HG02885 (cell line): ENCODE results near the gene FTHL17.

ENCODE experiments used
- ATAC-seq: cut with Tn5 transposase; IDR thresholded peaks from one replicate; pipeline ENCODE4 v1.9.1; 2021; ENCODE audit warnings: mild to moderate bottlenecking; ENCODE audit not compliant: unreplicated experiment, poor library complexity

FTHL17 gene

DNA sequence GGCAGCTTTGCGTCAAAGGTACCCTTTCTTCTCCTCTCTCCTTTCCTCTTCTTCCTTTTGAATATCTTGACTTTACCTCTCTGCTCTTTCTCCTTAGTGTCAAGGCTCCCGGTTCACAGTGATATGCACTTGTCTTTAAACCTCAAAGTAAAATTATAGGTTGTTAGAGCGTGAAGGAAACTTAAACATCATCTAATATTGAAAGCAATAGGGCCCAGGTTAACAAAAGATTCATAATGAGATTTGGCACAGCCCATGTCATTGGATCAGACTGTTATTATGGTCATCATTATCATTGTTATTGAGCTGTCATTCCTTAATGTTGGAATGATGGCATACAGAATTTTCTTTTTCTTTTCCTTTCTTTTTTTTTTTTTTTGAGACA, 32.5 kb downstream of the FTHL17 start:
- ATAC-seq: peak; percentile 16

- ATAC-seq: peak; percentile 71
These were observed 33.1 kb downstream of the FTHL17 start for GRCh38 chrX:31038575-31039326.

DNA sequence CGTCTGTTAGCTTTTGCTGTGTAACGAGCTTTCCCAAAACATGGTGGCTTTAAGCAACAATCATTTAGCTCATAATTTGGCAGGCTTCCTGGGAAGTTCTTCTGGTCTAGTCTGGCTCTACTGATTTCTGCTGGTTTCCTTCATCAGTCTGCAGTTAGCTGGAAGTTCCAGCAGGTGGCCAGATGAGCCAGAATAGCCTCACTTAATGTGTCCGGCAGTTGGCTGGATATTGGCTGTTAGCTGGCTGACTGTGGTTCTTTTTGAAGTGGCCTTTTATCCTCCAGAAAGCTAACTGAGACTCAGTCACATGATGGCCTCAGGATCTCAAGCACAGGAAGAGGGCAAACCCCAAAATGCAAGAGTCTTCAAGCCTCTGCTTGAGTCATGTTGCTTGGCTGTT, 34.9 kb downstream of the FTHL17 start:
- peak; percentile 92 for ATAC-seq

DNA sequence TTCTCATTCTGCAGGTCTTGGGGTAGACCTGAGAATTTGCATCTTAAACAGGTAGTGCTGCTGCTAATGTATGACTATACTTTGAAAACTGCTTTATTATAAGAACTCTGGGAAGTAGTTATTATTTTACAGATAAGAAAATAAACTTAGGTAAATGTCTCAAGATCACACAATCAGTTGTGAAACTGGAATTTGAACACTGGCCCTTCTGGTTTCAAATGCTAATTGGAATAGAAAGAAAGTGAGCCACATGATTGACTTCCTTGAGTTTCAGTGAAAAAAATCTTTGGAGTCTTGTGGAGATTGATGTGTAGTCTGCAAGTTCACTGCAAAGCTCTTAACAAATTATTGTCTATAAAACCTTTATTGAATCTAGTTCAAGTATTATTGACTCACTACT, 44.5 kb downstream of the FTHL17 start:
- no peak for ATAC-seq

DNA sequence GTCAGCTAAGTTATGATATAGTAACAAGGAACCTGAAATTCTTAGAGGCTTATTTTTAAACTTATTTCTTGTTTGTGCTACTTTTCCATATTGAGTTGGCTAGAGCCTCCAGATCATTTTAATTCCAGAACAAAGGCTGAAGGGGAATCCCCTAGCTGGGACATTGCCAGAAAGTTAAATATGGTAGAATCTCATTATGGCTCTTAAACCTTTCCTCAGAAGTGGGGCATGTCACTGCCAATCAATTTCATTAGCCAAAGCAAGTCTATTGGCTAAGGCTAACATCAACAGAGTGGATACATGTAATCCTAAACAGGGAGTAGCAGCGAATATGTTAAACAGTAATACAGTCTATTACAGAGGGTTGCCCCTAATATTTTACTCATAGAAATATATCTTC, 47.0 kb downstream of the FTHL17 start:
- no peak for ATAC-seq

DNA sequence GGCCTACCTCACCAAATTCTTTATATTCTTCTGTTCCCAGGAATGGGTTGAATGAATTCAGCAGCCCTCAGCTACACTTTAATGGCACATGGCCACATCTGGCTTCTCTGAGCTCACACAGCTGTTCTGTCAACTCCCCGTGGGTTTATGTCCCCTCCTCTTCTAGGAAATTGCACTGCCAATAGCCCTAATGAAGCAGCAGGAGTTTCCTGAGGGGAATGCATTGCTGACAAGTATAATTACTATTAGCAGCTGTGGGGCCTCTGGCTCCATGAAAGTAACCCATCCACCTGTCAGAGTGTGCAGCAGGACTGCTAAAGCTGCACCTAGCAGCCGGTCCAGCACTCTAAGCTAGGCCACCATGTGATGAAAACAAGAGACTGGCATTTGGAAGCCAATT, 50.3 kb downstream of the FTHL17 start:
- ATAC-seq: no peak
